GM19463 (cell line): Measurements from ENCODE around the gene C1QTNF3.
"Not testable (repeated sequence)": the region's sequence is repeated elsewhere in the genome, so short reads cannot be mapped to it uniquely, and the experiment has no call there.

Experiments
- ATAC-seq: cut with Tn5 transposase; IDR thresholded peaks from one replicate; pipeline ENCODE4 v1.9.1; 2021; ENCODE audit warnings: mild to moderate bottlenecking, moderate library complexity; ENCODE audit not compliant: unreplicated experiment

Gene C1QTNF3

DNA sequence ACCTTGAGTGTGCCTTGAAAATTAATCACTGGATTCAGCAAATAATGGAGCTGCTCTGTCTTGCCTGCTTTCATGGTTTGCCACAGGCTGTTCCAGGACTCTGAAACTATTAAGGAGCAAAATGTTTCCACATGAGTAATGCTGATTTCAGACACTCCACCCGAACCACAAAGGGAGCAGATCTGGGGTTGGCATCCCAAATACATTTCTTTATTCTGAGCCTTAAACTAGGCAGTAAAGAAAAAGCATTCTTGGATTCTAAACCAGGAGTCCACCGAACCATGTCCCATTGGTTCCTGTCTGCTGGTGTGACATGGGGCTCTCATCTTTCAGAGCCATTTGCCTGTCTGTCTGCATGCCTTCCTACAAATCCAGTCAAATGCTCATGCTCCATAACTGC lies 10.1 kb upstream of the C1QTNF3 start:
- no peak for ATAC-seq

DNA sequence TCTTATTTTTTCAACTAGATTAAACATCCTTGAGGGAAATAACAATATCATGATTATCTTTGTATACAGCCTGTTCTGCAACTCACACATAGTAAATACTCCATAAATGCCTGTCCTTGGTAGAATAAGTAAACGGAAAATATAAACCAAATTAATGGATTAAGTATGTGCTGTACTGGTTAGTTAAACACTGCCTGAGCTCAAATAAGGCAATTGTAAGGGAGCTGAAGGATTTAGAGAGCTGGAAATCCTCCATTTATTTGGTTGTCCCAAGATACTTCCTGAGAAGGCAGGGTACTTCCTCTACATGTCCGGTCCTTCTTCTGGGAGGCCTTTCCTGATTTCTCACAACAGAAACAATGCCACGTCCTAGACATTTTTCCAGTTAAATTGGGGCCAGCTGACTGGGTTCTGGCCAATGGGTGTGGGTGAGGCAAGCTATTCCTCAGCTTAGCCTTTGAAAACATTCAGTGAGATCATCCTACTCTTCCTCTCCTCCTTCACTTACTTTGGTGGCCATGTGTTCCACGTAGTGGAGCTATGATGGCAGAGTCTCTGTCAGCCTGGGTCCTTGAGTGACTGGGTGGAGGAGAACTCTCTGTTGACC lies 8.5 kb upstream of the C1QTNF3 start:
- ATAC-seq: no peak

DNA sequence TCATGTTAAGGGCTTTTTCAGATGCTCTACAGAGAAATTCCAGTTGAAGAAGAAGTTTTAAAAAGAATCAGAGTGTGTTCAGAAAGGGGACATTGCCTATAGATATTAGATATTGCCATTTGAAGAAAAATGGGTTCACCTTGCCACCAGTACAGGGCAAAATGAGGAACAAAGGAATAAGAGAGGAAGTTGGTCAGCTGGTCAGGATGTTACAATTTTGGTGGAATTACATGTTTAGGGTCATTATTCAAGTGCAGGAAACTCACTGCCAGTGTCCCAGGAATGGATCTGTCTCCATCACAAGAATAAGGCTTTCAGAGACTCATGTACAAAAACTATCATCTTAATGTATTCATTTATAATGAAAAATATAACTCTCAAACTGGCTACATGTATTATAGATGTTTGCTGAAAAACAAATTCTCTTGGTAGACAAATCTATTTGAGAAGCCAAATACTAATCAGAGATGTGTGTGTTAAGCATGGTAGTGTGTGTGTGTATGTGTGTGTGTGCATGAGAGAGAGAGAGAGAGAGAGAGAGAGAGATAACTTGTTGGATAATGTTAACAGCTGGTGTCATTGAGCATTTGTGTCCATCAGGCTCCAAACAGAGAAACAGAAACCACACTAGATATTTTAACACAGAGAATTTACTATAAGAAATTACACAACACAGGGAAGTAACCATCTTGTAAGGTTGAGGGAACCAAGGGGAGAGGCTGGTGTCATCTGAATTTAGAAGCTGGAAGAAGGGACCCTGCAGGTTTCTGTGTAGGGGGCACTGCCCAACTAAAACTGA lies 5.0 kb upstream of the C1QTNF3 start:
- no peak for ATAC-seq

DNA sequence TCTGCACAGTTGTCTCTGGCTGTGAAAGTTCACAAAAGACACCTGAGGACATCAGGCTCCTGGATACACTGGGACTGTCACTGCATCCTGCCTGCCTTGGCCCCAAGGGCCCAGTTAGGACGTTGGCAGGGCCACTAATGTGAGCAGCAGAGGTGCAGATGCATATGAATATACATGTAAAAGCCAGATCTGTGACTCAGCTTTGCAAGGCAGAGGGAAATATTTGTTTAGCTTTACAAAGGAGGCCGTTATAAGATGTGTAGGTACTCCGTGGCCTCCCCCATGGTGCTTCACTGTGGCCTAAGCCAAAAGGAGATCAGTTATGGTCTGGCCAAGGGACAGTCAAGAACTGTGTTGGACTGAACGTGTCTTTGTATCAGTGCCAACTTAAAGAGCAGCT lies 4.1 kb upstream of the C1QTNF3 start:
- ATAC-seq: no peak

DNA sequence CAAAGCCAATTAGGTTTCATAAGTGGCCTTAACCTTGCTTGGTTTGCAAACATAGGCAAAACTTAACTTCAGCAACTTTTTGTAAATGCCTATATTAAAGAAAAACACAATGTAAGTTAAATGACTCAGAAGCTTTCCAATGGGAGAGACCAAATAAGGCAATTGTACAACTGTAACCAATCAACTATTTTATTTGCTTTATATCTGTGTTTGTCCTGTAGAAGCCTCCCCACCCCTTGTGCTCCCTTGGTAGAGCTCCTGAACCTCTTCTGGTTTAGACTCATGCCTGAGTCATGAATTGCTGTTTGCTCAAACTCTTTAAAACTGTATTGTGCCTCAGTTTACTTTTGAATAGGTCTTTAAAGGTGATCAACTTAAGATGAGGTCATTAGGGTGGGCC lies 3.0 kb upstream of the C1QTNF3 start:
- no peak for ATAC-seq

DNA sequence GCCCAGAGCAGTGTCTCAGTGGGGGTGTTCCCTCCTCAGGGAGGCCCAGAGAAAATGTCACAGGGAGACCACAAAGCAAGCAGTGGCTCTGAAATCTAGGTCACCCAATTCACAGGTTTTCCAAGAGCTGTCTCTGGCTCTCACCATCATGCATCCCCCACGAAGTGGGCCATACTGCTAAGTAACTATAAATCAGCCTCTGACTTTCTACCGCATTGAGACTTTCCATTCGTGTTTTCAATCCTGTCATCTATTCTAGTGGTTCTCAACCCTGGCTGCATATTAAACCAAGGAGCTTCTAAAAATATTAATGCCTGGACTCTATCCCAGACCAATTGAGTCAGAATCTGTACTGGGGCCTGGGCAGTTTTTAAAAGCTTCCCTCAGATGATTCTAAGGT lies 2.0 kb upstream of the C1QTNF3 start:
- ATAC-seq: no peak

DNA sequence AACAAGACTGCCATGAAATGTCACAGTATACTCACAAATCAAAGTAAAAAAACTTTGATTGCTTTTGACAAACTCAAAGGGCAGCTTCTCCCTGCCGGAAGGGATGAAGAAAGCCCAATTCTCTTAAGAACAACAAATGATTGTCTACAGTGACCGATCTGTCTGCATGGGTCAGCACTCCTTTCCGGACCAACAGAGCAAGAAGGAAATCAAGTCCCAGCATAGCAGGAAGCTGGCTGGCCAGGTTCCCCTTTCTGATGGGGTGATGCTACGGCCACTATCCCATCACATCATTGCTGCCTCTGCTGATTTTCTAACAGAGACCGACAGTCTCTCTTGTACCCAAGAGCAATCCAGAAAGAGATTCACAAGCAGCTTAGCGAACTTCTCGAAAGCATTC lies 692 bp downstream of the C1QTNF3 start:
- ATAC-seq: no peak

DNA sequence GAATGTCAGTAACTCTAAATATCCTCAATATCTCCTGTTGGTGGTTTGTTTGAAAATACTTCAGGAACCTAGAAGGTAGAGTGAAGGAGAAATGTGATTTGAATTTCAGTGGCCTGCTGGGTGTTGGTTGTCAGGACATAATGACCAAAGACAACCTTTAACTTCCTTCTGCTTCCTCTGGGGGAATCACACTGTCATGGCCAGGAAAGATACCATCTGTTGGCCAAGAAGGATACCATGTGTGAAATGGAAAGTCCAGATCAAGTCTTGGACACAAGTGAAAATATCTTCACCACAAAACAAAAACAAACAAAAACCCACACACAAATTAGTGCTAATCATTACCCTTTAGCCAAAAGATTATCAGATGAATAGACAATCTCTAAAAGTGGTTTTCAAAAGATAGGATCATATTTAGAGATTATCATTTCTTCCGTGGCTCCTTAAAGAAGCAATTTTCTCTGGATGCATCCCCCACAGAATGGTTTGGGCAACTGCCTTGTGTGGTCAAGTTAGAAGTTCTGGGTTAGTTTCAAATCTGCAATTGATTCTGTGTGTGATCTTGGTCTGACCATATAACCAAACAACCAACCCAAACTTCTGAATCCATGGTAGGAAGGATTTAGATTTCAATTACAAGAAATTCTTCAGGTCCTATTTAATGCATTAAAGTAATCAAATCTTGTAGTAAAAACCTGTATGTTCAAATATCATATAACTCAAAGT lies 1.6 kb downstream of the C1QTNF3 start:
- peak; percentile 47 for ATAC-seq

DNA sequence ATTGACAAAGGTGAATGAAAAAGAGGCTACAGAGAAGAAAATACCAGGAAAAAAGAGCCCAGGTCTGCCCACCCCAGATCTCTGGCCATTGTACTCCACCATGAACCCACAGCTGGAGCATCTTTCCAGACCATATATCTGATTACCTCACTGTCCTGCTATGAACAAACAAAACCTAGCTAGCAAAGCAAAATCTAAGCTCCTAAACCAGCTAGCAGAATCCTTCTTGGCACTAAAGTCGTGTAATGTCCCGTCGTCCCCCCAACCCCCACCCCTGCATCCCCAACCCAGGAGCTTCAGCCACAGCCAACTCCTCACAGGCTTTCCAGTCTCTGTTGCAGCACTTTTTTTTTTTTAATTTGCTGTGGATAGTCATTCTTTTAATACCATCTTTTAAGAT lies 2.5 kb downstream of the C1QTNF3 start:
- no peak for ATAC-seq

DNA sequence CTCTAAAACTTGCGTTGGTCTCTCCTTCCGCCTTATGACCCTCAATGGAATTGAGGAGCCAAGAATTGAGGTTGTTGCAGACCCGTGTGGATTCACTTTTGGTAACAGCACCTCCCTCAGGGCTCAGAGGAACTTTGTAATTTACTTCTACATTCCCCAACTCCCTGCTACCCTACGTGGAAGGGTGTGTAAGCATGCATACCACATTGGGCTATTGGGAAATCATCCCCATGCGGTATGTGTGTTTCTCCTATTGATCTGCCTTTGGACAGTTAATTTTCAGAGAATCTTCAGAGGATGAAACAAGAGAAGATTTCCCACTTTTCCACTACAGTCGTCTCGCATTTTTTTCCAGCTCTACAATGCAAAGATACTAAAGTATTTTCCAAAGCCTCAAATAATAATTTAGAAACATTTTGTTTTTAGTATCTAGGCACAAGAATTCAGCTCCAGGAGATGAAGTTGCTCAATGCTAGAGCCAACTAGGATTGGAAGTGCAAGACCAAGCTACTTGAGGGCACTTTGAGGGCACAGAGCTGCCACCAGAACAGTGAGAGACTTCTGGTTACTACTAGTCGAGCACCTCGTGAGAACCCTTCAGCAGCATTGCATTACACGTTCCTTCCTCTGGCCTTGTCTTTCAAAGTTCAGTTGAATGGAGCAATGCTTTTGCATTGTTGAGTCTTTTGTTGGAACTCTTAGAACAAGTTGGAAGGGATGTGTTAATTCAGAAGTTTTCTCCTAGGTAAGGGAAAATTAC lies 3.4 kb downstream of the C1QTNF3 start:
- no peak for ATAC-seq

DNA sequence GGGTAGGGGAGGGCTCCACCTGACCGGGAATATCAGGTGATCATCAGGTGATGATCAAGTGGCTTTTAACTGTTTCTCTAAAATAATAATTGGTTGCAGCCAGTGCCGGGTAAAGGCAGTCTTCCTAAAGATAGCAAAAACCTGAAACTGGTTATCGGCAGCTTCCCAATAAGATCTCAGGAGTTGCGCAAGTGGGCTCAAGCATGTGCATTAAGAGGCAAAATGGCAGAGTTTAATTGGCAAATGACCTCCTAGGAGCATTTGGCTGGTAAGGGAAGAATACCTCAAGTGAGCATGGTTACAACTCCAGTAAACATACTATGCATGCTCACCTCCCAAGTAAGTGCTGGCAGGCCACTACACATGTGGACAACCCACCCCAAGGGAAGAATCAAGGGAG lies 4.2 kb downstream of the C1QTNF3 start:
- no peak for ATAC-seq

DNA sequence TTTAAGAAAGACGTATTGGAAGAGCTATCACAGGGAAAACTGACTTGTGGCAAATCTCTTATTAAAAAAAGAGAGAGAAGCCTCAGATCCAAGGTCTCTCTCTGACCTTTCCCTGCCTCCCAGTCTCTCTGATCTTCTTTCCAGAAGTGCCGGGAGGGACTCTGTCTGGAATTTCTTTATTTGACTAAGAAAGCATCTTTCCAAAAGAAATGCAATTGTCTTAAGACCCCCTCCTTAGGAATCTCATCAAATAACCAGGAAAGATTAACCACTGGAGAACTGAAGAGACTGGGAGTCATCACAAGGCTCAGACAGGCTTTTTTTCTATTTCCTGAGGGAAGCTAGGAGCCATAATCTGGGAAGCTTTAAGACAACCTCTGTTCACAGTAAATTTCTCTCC lies 4.6 kb downstream of the C1QTNF3 start:
- no peak for ATAC-seq

DNA sequence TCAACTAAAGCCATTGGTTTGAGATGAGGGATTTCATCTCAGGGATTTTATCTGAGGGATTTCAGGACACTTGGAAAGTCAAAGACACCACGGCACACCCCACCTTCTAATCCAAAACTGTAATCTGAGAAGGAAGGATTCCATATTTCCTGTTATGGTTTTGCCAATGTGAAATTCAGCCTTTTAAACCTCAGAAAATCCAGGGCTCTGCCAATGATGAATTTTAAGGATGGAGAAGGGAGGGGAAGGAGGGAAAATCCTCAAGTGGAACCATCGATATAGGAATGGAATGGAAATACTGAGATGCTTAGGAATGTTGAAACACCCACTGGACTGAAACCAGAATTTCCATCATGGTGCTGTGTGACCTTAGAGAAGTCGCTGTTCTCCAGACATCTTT lies 5.3 kb downstream of the C1QTNF3 start:
- ATAC-seq: no peak

DNA sequence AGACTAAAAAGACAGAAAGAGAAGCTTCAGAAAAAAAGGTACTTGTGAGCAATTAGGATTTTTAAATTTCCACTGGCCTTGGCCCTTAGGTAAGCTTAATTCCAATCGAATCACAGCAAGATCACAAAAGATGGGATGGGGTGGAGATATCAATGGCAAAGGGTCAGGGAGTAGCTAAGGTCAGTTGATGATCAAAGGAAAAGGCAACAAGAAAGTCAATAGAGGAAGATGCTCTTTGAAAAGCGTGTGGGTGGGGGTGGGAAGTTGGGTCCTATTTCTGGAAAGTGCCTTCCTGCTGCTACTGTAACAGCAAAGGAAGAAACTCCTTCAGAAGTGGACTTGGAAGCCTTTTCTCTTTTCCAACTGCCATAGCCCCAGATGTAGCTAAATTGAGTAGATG lies 7.3 kb downstream of the C1QTNF3 start:
- ATAC-seq: no peak

DNA sequence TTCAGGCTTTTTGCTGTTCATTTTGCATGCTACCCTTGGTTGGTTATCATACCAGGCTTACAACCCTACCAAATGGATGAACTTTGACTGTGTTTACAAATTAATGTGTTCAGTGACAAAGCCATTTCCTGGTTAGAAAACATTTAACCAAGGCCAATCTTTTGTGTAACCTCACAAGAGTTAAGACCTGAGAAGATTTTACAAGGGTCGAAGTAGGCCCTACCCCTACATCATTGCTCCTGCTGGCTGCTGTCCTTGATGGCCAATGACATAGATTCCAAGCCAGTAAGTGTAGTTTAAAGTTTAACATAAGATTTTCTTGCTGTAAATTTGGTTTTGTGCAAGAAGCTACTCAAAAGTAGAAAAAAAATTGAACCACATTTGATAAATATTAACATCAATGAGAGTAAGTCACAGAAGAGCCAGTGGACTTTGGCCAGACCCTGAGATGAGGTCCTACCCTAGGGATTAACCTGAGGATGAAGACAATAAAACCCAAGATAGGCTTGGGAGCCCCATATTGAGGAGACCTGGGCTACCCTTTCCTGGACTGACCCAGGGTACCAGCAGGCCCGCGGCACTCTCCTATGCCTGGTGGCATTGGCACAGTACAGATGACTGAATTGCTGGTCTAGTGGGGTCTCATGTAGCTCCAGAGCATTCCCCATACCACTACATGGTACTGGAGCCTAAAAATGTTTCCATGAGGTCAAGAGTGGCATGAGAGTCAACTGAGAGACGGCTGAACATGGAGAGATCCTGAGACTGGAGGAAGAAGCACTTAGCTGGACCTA lies 8.3 kb downstream of the C1QTNF3 start:
- ATAC-seq: peak; percentile 75

DNA sequence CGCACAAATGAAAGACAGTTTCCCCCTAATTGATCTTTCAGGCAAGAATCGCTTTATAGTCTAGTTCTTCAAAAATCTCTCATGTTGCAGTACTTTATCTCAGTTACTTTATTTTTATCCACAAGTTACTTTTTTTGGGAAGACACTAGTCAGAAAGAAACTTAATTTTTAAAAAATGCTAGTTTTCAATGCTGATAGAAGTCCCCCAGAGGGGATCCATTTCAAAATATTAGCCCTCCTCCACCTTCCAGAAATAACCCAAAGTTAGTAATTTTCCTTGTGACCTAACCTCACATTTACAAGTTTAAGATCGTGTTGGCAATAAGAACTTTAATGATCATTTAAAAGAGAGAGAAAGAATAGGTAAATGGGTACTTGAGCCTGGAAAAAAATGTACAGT lies 11.0 kb downstream of the C1QTNF3 start:
- ATAC-seq: no peak

DNA sequence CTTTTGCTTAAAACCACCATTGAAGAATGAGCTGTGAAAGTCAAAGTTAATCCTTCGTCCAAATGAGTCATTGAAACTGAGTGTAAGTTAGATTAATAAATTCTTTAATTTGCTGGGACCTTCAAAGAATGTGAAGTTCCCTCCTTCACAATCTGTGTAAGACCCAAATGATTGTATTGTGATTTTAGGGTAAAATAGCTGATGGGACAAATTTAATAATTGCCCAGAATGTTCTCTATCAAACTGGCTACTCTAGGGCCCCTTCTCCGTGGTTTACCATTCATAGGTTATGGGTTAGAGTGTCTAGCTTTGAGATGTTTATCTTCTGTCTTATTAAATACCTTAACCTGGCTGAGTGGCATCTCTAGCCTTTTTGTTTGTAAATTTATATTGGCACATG lies 11.9 kb downstream of the C1QTNF3 start:
- ATAC-seq: no peak

DNA sequence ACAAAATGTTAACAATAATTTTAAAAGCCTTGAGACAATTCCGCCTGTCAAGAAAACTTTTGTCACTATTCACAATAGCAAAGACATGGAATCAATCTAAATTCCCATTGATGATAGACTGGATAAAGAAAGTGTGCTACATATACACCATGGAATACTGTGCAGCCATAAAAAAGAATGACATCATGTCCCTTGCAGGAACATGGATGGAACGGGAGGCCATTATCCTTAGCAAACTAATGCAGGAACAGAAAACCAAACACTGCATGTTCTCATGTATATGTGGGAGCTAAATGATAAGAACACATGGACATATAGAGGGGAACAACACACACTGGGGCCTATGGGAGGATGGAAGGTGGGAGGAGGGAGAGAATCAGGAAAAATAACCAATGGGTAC lies 12.4 kb downstream of the C1QTNF3 start:
- not testable (repeated sequence) for ATAC-seq

DNA sequence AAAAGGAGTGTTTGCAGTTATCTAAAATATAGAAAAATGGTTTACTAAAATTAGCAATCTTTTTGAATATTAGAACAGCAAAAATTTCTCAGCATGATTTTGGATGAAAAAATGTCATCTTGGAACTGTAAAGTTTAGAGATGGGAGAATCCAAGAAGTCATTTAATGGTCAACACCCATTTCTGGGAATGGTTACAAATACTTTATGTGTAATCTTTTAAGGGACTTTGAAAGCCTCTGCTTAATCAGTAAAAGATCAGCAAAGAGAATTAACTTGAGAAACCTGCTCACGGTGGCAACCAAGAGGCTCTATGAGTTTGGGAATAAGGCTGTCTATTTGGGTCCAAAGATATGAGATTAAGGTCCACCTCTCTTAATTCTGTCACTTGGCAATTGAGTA lies 13.0 kb downstream of the C1QTNF3 start:
- ATAC-seq: no peak

DNA sequence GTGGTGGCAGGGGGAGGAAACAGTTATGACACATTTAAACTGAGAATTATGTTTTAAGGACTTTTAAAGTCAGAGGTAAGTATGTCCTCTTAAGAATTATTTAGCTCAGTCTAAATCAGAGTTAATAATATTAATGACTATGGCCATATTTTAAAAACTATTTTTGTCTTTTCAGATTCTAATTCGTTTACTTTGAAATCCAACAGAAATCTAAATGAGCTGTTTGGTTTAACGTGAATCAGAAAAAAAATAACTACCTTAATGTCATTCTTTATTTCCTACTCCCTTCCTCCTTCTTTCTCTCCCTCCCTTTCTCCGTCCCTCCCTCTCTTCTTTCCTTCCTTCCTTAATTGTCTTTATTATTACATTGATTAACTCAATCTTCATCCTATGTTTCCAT lies 14.7 kb downstream of the C1QTNF3 start:
- ATAC-seq: no peak
